DND-41 (cell line): Measurements from ENCODE around the gene TRAPPC5.

Experiments used
- EZH2 ChIP-seq: IDR thresholded peaks from 3 replicates; pipeline ENCODE4 v1.6.1; 2012; ENCODE audit warnings: borderline replicate concordance, low read depth, mild to moderate bottlenecking, moderate library complexity, low read length, inconsistent platforms; ENCODE audit not compliant: severe bottlenecking
- TF ChIP-seq, protein P1 (sequence below): IDR thresholded peaks from 2 replicates; pipeline ENCODE4 v1.5.1; 2012; ENCODE audit warnings: borderline replicate concordance, low read length, moderate library complexity, mild to moderate bottlenecking; ENCODE audit not compliant: poor library complexity, severe bottlenecking; ENCODE audit errors: extremely low read depth

GRCh38 chr19:7729831-7730285 lies 49.2 kb downstream of the TRAPPC5 start:
- TF ChIP-seq, protein P1, sequence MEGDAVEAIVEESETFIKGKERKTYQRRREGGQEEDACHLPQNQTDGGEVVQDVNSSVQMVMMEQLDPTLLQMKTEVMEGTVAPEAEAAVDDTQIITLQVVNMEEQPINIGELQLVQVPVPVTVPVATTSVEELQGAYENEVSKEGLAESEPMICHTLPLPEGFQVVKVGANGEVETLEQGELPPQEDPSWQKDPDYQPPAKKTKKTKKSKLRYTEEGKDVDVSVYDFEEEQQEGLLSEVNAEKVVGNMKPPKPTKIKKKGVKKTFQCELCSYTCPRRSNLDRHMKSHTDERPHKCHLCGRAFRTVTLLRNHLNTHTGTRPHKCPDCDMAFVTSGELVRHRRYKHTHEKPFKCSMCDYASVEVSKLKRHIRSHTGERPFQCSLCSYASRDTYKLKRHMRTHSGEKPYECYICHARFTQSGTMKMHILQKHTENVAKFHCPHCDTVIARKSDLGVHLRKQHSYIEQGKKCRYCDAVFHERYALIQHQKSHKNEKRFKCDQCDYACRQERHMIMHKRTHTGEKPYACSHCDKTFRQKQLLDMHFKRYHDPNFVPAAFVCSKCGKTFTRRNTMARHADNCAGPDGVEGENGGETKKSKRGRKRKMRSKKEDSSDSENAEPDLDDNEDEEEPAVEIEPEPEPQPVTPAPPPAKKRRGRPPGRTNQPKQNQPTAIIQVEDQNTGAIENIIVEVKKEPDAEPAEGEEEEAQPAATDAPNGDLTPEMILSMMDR, result no peak
- no peak for TF ChIP-seq EZH2
